Esophagus mucosa (tissue), 1 donor: ENCODE data around the gene TMEM134. TPM values are rescaled to one million over a fixed set of nuclear protein-coding genes. Genes with fewer than 3 reads are reported as not detected.

ENCODE experiments used
- ATAC-seq: fragments of 200-7000 bp; cut with Tn5 transposase; one replicate; pipeline ENCODE4 v1.9.1; 2020
- total RNA-seq: library from RNA; stranded (reverse); gene quantifications from one replicate; pipeline ENCODE4 v1.2.4, GENCODE V29; 2023
- donor health status: DM: yes; HTN: yes; CAD: no.

Gene TMEM134
- total RNA-seq, 1 donor from 2014 or later, result 135 TPM

DNA sequence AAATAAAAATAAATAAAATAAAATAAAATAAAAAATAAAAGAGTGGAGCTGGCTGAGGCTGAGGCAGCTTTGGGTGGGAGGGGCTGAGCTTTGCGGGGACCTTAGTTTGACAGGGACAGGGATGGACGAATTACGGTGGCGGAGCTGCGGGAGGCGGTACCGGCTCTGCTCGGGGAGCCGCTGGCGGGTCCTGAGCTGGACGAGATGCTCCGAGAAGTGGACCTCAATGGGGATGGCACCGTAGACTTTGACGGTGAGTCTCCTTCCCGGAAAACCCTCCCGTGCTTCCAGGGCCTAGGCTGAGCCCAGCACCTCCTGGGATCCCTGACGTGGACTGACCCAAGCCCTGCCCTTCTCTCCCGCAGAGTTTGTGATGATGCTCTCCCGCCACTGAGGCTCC is 10.8 kb downstream of the TMEM134 start:
- no peak for ATAC-seq

DNA sequence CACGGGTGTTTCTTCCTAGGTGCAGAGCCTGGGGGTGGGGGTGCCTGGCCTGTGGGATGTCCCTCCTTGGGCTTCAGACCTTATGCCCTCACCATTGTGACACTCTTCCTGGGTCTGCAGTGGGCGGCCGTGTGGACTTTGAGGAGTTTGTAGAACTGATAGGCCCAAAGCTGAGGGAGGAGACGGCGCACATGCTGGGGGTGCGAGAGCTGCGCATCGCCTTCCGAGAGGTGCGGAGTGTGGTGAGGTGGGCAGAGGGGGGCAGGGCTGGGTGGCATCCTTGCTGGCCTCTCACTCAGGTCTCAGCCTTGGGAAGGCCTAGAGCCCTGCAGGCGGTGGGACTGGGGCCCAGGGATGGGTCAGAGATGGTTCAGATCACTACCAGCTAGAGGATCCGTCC is 11.6 kb downstream of the TMEM134 start:
- no peak for ATAC-seq

DNA sequence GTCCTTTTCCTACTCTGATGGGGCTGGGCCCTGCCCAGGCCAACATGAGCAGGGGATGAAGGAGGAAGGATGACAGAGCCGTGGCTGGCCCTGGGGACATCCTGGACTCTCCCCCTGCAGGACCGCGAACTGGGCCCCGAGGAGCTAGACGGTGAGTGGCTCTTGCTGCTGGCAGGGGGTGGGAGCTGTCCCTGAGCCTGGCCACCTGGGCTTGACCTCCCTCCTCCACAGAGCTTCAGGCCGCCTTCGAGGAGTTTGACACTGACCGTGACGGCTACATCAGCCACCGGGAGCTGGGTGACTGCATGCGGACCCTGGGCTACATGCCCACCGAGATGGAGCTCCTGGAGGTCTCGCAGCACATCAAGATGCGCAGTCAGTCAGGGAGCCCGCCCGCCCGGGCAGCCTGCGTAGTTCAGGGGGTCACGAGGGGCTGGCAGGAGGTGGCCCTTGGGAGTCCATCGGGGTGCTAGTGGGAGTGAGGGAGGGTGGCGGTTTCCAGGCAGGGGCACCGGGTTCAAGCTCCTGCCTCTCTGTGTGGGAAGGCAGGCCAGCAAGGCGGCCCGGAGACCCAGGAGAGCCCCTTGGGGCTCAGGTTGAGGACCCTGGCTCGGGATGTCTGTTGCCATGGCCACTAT is 12.9 kb downstream of the TMEM134 start:
- no peak for ATAC-seq

GRCh38 chr11:67455054-67455453 is 14.0 kb downstream of the TMEM134 start, which contains the start of gene CABP4:
Gene CABP4, plus strand, starts transcription at chr11:67455354. Its CDS starts 70 bp downstream, at chr11:67455424.
- ATAC-seq, result no peak

GRCh38 chr11:67453816-67454732 is 15.0 kb downstream of the TMEM134 start:
- no peak for ATAC-seq

DNA sequence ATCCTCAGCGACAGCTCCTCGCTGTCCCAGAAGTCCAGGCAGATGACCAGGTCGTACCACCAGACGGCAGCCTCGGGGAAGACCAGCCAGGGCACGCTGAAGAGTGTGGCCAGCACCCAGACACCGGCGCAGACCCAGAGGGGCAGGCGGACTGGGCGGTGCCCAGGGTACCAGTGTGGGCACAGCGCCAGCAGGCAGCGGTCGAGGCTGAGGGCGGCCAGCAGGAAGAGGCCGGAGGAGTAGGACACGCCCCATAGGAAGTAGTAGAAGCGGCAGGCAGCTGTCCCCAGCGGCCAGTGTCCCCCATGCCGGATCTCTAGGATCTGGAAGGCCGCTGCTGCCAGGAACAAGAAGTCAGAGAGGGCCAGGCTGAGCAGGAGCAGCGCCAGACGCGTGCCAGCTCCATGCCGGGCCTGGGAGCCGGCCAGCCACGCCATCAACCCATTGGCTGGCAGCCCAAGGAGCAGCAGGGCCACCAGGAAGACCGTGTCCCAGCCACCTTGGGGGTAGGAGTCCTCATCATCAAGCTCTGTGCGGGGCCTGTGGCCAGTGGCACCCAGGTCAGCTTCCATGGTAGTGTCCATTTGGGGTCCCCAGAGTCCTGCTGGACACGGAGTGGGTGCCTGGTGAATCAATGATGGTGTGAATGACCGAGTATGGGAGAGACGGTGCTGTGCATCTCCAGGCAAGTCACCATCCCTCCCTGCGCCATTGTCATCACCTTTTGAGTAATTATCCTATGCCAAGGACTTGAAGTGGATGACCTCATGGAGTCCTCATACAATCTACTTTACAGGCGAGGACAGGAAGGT is 16.7 kb downstream of the TMEM134 start, which contains the start of gene GPR152:
TSS of gene GPR152 (minus strand) at position 589 of the 812 bp plus-strand sequence. CDS start at position 584, 5 bp downstream.
- peak; percentile 7 for ATAC-seq

GRCh38 chr11:67451658-67451976 is 17.4 kb downstream of the TMEM134 start:
- no peak for ATAC-seq

DNA sequence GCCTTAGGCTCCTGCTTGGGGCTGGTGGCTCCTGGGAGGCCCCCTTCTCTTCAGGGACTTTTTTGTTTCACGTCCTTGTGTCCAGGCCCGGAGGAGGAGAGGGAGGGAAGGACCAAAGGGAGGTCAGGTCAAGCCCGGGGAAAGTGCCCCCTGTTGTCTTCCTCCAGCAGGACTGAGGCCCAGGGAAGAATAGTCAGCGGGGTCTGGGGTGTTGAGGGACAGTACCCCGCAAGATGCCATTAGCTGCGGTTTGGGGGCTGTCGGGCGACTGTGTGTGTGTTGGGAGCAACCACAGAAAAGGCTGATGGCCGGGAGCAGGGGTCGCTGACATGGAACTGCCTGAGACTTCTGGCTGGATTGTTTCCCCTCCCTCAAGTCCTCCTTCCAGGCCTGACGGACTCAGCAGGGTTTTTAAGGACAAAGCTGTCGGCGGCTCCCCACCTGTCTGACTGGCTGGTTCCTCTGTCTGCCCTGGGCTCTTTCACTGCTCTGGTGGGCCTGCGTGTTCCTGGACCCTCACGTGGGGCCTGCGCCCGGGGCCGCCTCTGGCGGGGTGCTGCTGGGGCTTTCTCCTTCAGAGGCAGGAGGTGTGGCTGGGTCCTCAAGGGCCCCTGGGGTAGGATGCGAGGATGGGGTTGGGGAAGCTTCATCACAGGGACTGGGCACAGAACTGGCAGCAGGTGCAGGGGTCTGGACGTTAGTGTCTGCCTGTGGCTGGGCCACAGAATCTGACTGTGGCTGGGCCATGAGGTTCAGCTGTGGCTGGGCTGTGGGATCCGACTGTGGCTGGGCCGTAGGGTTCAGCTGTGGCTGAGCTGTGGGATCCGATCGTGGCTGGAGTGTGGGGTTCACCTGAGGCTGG is 18.0 kb downstream of the TMEM134 start:
- ATAC-seq, result no peak

- ATAC-seq, result no peak
These were observed 19.8 kb downstream of the TMEM134 start for GRCh38 chr11:67449116-67449844.

GRCh38 chr11:67448220-67448609 is 20.8 kb downstream of the TMEM134 start:
- no peak for ATAC-seq

DNA sequence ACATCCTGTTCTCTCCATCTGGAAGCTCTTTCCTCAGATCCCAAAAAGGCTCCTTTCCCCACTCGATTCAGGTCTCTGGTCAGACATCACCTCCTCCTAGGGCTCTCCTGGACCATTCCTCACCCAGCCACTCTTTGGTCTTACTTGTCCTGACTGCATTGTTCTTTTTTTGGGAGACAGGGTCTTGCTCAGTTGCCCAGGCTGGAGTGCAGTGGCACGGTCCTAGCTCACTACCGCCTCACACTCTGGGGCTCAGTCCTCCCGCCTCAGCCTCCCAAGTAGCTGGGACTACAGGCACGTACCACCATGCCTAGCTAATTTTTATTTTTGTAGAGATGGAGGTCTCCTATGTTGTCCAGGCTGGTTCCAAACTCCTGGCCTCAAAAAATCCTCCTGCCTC is 23.5 kb downstream of the TMEM134 start:
- no peak for ATAC-seq

DNA sequence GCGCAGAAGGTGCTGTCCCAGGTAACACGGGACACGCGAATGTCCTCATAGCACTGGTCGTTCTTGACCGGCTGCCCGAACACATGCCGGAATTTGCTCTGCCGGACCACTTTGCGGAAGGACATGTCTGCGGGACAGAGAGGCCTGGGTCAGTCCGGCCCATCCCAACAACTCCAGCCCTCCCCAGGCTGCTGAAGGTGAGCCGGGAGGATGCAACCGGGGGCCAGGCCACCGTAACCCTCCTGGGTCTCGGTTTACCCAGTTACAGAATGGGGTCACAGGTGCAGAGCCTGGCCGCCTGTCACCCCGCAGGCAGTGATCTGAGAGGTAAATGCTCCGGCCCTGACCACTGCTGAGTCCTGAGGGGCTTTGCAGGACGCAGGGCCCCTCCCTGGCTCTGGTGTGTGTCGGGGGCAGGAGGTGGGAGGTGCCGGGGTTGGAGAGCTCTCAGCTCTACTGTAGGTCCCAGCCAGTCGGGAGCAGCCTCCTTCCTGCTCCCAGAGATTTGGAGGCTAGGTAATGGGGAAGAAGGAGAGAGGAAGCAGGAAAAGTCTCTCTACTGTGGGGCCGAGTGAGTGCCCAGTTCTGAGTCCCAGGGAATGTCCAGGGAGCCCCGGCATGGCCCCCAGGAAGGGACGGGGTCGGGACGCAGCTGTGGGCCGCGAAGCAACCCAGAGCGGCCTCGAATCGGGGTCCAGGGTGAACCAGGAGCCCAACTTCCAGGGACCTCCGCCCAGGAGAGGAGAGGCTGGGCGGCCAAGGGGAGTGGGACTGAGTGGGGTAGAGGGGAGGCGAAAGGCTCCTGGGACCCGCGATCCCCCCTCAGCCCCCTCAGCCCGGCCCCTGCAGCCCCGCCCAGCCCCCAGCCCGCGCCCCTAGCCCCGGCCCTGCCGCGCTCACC is 26.3 kb downstream of the TMEM134 start:
- ATAC-seq, result peak; percentile 7

DNA sequence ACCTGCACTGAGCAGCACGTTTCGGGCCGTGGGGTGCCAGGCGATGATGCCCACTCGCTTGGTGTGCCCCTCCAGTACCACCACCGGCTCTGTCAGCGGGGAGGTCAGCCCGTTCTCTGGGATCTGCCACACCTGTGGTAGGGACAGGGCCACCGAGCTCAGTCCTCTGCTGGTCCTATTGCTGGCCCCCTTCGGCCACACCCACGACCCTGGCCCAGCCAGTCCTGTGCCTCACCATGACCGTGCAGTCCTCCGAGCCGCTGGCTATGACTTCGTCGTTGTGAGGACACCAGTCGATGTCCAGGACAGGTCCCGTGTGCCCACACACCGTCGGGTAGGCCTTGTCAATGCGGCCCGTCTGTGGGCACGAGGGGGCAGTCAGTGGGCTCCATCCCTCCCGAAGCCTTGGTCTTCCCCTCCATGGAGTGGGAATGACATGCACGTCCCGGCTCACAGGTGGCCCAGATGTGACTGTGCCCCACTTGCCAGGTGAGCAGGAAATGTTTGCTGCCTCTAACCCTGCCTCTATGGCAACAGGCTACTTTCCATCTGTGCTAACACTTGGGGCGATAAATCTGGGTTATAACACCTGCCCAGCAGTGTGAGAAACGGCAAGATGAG is 27.2 kb downstream of the TMEM134 start:
- ATAC-seq, result no peak

- no peak for ATAC-seq
These were observed 27.9 kb downstream of the TMEM134 start for GRCh38 chr11:67441098-67441563.

- ATAC-seq, result no peak
These were observed 28.6 kb downstream of the TMEM134 start for GRCh38 chr11:67440229-67441097.

DNA sequence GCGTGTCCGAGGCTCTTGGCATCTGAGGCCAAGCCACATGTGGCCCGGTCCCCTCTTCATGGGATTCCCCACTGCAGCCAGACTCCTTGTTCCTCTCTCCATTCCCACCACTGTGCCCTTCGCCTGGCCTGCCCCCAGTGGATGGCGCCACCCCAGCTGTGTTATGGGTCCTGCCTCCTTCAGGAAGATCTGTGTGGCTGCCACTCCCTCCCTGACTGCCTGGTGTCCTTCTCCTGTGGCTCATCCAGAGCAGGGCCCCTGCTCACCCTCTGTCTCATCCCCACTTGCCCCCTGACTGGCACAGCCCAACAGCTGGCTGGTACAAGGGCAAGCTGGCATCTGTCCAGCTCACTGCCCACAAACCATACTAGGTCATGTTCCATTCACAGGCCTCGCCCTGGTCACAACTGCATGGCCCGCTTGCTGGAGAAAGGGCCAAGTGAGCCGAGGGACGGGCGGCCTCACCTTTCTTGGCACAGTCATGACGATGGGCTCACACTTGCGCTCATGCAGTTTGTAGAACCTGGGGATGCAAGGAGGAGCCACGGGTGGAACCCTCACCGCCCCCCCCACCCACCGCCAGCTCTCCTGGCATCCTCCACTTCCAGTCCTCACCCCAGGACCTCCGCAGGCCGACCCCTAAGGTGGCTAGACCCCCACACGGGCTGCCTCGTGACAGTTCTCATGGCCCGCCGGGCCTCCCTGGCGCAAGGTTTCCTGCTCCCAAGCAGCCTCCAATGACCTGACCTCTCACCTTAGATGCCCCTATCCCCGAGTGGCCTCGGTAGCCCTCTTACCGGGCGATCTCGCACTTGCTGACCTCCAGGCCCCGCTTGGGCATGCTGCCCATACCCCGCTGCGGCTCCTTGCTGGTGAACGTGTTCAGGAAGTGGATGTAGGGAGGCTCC is 29.5 kb downstream of the TMEM134 start:
- peak; percentile 1 for ATAC-seq

- ATAC-seq, result peak; percentile 2
These were observed 30.7 kb downstream of the TMEM134 start for GRCh38 chr11:67438158-67438902.
